ENCODE measurements around the gene C1orf141. TPM values are rescaled to one million over a fixed set of nuclear protein-coding genes. Genes with fewer than 3 reads are reported as not detected.
"Not testable (repeated sequence)": the region's sequence is repeated elsewhere in the genome, so short reads cannot be mapped to it uniquely, and the experiment has no call there.

Gene C1orf141
- total and polyA plus RNA-seq, 2 experiments from 2014 or later: not detected

- Histone ChIP-seq H3K4me1 (ENCODE audit: low read depth) (no peaks in the 10 kb centered on the region), H3K9me3 (ENCODE audit: low read depth) (no peaks in the 10 kb centered on the region), H3K36me3 (no peaks in the 10 kb centered on the region), H3K4me3 (no peak overlapping the region), H3K27me3 (peaks cover 8% of the 10 kb centered on the region), H3K27ac (no peak overlapping the region)
- peak; percentile 81 to 92 for DNase-seq (ENCODE audit: low read depth in 1 of 2, low spot score in 1 of 2)
- TF ChIP-seq CTCF (IDR thresholded peaks at IDR 0.05; ENCODE audit: low read depth, low read length): peak; percentile 86
These were observed 14.5 kb upstream of the C1orf141 start for GRCh38 chr1:67149179-67149770.

GRCh38 chr1:67148516-67149178 is 13.9 kb upstream of the C1orf141 start:
- Histone ChIP-seq H3K27me3 (peaks cover 8% of the 10 kb centered on the region), H3K4me1 (ENCODE audit: low read depth) (no peaks in the 10 kb centered on the region), H3K9me3 (ENCODE audit: low read depth) (no peaks in the 10 kb centered on the region), H3K27ac (no peak overlapping the region), H3K36me3 (no peaks in the 10 kb centered on the region), H3K4me3 (no peak overlapping the region)
- peak in 1 of 2 donors; percentile 12 for DNase-seq (ENCODE audit: low read depth in 1 of 2, low spot score in 1 of 2)
- no peak for TF ChIP-seq CTCF (IDR thresholded peaks at IDR 0.05; ENCODE audit: low read depth, low read length)

GRCh38 chr1:67147973-67148372 is 13.2 kb upstream of the C1orf141 start:
- not testable (repeated sequence) for H3K27ac ChIP-seq; H3K9me3 ChIP-seq (ENCODE audit: low read depth); H3K4me1 ChIP-seq (ENCODE audit: low read depth); H3K4me3 ChIP-seq; DNase-seq (ENCODE audit: low read depth in 1 of 2, low spot score in 1 of 2); H3K36me3 ChIP-seq; H3K27me3 ChIP-seq

DNA sequence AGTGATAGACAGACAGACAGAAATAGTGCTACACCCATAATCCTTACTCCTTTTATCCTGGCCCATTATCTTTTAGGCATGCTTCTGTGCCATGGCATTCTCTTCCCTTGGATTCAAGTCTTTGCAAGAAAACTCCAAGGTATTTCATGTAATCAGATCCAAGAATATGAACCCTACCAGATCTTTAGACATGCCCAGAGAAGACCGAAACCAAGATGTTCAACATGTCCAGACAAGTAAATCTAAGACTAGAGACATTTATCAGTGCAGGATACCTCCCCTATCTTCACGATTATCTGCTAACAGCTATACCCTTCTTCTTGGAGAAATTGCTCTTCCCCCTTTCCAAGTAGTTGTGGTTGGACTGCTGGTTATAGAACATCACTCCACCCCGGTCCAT is 11.8 kb upstream of the C1orf141 start:
- no peaks in the 10 kb centered on the region for H3K36me3 ChIP-seq
- H3K27me3 ChIP-seq: no peaks in the 10 kb centered on the region
- no peak overlapping the region for H3K27ac ChIP-seq
- no peak for DNase-seq (ENCODE audit: low read depth in 1 of 2, low spot score in 1 of 2)
- TF ChIP-seq CTCF (IDR thresholded peaks at IDR 0.05; ENCODE audit: low read depth, low read length): no peak
- no peaks in the 10 kb centered on the region for H3K9me3 ChIP-seq (ENCODE audit: low read depth)
- no peak overlapping the region for H3K4me3 ChIP-seq
- H3K4me1 ChIP-seq (ENCODE audit: low read depth): peaks cover 5% of the 10 kb centered on the region

DNA sequence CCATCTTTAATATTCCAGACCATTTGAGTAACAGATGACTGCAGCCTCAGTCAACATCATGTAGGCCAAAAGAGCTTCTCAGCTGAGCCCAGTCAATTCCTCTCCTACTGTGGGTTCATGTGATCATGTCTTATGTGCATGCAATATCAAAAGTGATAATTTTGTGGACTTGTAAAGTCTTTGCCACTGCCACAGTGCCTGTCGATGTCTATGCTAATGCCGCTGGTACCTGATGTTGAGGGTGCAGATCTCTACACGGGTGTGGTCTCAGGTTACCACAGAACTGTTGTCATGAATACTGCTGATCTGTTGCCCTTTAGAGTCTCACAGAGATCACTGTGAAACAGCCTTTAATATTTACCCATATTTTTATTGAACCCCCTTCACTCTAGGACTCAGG is 11.3 kb upstream of the C1orf141 start:
- H3K36me3 ChIP-seq: no peaks in the 10 kb centered on the region
- peaks cover 5% of the 10 kb centered on the region for H3K4me1 ChIP-seq (ENCODE audit: low read depth)
- no peak overlapping the region for H3K4me3 ChIP-seq
- H3K9me3 ChIP-seq (ENCODE audit: low read depth): no peaks in the 10 kb centered on the region
- TF ChIP-seq CTCF (IDR thresholded peaks at IDR 0.05; ENCODE audit: low read depth, low read length): no peak
- no peak for DNase-seq (ENCODE audit: low read depth in 1 of 2, low spot score in 1 of 2)
- no peaks in the 10 kb centered on the region for H3K27me3 ChIP-seq
- H3K27ac ChIP-seq: no peak overlapping the region

GRCh38 chr1:67144696-67145095 is 9.9 kb upstream of the C1orf141 start:
- TF ChIP-seq CTCF (IDR thresholded peaks at IDR 0.05; ENCODE audit: low read depth, low read length): peak; percentile 48
- Histone ChIP-seq H3K4me3 (no peak overlapping the region), H3K4me1 (ENCODE audit: low read depth) (peaks cover 5% of the 10 kb centered on the region), H3K27ac (no peak overlapping the region), H3K27me3 (no peaks in the 10 kb centered on the region), H3K9me3 (ENCODE audit: low read depth) (no peaks in the 10 kb centered on the region), H3K36me3 (no peaks in the 10 kb centered on the region)
- DNase-seq (ENCODE audit: low read depth in 1 of 2, low spot score in 1 of 2): peak in 1 of 2 donors; percentile 28

All from cardiac muscle cell (in vitro differentiated cells and primary cell).